HG02884 (cell line): ENCODE results near the gene SLC11A2.
"Not testable (repeated sequence)": the region's sequence is repeated elsewhere in the genome, so short reads cannot be mapped to it uniquely, and the experiment has no call there.

Experiments used
- ATAC-seq: cut with Tn5 transposase; IDR thresholded peaks from one replicate; pipeline ENCODE4 v1.9.1; 2021; ENCODE audit warnings: mild to moderate bottlenecking, moderate library complexity; ENCODE audit not compliant: unreplicated experiment

SLC11A2 gene

DNA sequence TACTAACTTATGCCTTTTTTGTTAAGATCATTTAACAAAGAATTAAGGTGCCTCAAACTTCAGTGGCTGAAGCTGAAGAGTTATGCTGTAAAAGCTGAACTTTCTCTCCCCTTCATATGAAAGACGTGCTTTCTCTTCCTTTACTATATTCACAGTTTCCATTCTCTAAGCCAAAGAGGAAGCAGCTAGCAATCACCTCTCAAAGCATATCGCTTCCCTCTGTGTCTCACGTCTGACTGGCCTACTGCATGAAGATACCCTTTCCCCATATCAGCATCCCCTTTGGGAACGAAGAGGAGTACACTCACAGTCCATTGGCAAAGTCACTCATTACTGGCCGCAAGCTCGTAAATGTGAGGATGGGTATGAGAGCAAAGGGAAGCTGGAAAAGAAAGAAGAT, 34.9 kb downstream of the SLC11A2 start:
- ATAC-seq, result no peak

DNA sequence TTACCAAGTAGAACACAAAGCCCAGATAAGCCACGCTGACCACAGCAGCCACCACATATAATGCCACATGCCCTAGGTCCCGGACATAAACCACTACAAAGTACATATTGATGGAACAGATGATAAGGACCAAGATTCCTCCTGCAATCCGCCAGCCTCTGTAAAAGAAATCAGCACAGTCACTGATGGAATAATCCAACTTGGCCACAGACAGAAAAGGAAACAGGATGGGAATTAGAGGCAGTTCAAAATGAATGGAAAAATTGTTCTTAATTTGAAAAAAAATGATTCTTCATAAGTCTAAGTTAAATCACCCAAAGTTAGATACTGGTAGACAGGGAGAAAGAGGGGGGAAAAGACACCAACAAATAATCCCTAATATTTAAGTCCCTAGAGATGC, 35.4 kb downstream of the SLC11A2 start:
- no peak for ATAC-seq

DNA sequence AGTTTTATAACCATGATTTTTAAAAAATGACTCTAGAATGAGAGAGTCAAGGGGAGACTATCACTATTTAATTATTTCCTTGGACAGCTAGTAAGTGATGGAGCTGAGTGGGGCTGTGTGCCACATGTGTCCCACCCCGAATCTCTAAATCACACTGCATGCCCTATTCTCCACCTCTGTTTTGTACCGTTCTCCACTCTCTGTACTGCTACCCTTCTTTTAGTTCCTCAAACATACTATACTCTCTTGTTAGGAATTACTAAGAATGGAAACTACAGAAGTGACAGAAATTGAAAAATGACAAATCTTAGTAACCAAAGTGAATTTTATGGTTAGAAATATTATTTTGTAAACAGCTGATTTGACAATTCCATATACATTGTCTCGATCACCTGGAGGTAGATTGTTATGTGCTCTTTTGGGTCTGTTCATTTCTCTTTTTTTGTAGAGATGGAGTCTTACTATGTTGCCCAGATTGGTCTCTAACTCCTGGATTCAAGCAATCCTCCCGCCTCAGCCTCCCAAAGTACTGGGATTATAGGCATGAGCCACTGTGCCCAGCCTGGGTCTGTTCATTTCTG, 35.9 kb downstream of the SLC11A2 start:
- ATAC-seq, result no peak

DNA sequence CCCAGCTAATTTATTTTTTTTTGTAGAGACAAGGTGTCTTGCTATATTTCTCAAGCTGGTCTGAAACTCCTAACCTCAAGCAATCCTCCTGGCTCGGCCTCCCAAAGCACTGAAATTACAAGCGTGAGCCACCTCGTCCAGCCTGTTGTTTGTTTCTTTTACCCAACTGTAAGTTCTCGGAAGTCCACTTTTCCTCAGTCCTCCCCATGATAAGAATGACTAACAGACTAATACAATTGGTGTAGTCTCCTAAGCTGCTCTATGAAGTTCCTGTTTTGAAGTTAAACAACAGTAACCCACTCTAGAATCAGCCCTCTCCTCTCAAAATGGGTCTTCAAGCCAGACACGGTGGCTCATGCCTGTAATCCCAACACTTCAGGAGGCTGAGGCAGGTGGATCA, 37.3 kb downstream of the SLC11A2 start:
- ATAC-seq, result no peak

DNA sequence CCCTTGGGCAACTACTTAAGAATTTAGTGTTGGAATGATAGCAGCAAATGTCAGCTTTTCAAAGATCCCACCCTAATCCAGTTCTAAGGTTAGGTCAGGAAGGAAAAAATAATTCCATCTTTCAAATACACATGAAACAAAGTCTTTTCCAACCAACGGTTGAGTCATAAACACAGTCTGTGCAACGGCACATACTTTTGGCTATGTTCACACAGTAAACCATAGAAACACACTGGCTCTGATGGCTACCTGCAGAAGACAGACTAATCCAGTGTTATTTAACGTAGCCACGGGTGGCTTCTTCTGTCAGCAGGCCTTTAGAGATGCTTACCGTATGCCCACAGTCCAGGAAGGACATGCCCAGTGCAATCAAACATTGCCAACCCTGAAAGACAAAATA, 38.1 kb downstream of the SLC11A2 start:
- no peak for ATAC-seq

DNA sequence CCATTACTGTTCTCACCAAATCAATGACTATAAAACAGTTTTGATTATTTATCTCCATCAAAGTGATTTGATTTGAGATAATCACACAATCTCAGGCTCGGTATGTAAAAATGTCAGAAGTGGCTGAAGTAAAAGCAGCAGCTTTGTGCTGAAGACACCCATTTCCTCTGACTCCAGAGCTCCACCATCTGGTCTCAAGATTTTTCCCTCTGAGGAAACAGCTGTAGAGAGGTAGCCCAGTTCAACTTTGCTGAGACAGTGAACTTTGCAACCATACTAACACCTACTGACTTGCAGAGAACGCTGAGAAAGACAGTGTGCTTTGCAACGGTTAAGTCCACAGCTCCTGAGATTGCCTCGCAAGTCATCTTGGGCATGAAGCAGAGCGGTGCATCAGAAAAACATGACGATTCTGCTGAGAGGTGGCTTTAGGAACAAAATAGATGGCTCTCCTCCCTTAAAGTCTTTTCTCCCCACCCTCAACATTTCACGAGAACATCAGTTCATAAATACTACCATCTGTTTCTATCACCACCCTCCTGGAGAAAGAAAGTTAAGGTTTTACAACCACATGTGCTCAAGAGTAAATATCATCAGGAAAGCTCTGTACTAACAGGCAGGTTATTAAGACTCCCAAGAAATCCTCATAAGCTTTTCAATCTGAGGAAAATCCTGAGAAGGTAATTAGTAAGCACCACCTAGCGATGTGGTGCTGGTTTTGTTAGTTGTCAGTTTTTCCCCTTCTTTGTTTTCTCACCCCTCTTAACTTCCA, 39.0 kb downstream of the SLC11A2 start:
- no peak for ATAC-seq

DNA sequence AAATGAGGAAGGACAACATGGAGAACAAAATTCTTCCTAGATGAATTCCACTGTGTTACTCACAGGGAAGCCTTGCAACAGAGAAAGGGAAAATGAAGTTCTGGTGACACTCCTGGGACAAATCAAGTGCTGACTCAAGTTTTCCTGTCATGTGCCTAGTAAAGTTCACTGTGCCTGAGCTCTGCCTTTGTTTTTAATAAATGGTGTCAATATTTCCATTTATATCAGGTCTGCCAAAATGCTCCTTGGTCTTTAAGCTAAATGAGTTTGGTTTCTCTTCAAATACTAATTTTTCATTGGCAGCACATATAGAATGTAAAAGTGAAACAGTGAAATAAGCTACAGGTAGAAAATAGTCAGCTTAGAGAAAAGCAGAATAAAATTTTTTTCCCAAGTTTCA, 40.9 kb downstream of the SLC11A2 start:
- ATAC-seq, result no peak

DNA sequence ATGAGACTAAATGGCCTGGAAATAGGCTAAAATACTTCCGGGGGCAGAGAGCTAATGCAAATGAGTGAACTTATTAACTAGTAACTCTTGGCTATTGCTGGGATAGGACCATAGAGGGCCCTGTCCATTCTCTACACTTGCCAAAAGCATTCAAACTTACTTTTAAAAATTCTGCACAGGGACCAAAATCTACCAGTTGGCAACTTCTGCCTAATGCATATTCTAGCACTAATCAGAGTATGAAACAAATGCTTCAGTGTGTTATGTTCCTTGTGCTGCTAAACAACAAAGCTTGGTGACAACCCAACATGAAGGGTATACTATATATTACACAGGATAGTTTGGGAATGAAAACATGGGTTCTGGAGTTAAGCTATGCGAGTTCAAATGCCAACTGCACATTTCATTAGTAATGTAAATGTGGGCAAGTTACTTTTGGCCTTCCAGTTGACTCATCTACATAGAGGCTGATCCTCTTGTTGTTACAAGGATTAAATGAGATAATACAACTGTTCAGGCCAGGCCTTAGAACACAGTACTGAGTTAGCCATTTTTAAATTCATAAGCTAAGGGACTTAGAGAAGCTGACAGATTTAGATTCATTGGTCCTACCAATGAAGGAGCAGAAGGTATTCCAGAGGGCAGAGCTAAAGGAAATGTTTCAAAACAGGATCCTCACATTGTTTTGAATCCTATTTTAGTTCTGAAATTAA, 41.4 kb downstream of the SLC11A2 start:
- no peak for ATAC-seq

DNA sequence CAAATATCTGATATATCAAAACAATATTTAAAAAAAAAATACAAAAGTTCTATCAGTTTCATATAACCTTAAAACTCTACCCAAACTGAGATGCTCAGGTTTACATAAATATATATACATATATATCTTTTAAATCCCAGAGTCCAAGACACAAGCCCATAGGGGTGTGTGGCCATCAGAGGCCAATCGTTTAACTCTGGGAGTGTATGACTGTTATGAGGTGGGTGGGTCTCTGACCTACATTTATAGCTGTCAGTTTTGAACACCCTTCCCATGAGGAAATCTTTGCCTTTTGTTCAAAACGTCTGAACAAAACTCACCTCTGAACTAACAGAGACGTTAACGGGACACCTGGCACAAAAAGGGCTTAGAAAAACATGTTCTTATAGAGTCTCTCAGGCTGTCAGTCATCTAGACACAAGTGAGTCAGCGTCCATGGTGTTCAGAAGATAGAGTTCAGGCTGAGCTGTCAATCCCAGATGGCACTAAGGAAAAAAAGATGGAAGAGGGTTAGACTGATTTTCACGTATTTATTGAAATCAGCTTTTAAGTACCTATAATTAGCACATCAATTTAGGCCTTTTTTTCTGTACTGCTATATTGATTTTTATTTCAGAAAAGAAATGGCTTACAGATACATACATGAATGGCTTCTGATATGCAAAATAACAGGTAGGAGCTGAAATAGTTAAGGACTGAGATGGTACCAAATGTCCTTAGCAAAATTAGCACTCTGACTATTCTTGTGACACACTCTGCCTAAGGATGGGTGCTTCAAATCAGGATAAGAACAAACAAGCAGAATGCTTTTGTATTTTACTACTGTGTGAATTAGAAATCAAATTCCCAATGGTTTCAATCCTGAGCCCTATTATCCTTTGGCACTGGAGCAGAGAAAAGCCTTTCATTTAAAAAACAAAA, 44.6 kb downstream of the SLC11A2 start:
- ATAC-seq, result no peak

DNA sequence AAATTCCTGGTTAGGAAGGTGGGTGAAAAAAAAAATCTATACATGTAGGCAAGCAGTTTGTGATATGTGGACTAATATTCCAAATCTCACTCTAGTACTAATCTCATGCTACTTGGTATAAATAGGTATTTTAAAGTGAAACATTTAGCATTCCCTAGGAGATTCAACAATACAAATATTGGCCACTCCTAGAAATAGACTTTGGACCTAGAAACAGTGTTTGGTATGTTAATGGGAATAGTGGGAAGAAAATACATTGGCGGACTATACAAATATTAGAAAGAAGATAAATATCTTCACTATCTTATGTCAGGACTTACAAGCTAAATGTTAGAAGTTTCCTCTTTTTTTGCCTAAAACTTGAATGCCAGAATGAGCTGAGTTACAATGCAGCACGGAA, 45.6 kb downstream of the SLC11A2 start:
- ATAC-seq, result no peak

DNA sequence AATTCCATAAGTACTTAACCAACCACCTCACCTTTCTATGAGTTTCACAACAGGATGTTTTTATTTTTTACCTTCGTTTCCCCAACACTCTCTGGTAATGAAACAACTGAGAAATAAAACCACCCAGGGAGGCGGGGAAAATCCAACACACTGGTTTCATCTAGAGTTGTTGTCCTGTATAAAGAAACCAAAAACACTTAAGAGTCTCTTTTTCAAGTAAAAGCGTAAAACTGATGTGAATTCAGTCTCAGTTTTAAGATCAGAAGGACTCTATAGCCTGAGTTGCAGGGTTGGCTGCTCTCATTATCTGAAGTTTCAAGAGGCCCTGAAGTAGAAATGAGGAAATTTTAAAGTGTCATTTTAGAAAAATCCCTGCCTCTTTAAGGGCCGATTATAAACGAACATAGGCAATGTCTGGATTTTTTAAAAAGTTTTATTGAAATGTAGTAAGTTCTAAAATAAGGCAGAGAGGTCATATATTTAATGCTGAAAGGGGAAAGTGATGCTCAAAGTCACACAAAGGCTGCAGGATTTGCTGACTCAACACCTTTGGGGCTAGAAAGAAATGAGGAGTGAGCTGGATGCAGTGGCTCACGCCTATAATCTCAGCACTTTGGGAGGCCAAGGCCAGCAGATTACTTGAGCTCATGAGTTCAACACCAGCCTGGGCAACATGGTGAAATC, 46.7 kb downstream of the SLC11A2 start:
- no peak for ATAC-seq

DNA sequence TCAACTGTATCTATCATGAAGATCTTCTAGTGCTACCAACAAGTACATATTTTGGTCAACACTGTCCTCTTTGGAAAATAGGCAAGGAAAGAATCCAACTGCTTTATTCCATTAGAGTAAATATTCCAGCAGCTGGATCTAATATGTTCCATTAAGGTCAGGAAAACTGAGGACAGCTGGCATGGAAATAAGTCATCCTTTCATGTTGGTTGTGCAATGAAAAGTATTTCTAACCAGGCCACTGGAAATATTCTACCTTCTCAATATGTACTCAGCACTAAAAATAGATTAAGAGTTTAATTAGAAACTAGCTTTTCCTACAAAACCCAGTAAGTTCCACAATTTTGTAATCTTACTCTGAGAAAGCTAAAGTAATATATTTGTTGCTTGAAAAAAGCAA, 54.2 kb downstream of the SLC11A2 start:
- ATAC-seq, result no peak

DNA sequence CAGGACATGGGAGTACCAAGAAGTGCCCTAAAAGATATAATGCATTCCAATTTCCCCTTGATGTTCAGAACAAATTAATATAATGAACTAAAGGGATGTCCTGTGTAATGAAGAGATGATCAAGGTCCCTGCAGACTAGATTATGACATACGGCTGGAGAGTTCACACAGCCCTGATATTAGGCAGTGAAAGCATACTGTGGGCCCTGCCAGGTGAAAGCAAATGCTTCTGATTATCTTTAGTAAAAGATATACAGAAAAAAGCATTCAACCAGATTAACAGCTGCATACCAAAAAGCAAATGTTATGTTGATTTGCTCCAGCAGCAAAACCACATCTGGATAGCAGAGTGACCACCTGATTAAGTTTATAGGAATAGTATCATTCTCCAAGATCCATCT, 61.8 kb downstream of the SLC11A2 start:
- ATAC-seq, result no peak

DNA sequence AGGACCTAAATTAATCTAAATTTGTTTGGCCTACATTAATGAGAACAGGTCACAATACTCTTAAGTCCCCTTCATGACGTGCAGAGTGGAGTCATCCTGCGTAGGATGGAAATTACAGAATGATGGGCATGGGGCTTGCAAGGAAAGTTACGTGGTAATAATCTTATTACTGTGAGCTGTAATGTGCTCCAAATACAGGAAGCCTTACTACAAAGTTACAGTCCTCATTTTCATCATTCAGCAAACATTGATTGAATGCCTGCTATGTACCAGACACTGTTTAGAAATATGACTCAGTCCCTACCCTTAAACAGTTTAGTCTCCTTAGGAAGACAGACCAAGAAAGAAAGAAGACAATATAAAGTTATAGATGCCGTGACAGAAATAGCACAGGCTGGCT, 64.5 kb downstream of the SLC11A2 start:
- ATAC-seq, result no peak

DNA sequence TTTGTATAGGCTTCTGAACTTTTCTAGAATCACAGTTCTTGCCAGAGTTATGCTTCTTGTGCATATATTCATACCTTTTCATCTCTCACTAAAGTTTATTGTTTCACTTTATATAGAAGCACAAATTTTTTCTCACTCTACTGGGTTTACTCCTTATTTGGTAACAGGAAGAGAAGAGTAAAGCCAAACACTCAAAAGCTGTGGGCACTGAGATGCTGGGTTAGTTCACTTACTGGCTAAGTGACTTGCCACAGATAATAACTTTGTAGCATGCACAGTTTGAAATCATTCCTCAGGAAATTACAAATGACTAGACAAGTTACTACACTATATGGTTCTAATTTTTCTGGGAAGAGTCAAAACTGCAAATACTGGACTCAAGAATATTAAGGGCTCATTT, 66.1 kb downstream of the SLC11A2 start:
- ATAC-seq, result no peak

DNA sequence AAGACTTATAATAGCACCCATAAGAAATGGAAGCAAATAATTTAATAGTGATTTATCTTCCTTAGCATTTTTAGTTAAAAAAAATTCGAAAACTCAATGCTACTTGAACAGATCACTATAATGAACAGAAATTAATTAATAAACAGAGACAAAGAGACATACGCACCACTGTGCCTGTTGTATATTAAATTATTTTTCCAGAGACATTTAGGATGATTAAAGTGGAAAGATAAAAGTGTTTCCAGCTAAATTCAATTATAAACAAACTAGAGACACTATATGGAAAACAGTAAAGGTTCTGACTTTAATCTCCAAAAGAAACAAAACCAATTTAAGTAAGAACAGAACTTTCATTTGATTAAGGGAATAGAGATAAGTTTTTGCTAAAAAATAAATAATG, 70.5 kb downstream of the SLC11A2 start:
- ATAC-seq, result no peak

DNA sequence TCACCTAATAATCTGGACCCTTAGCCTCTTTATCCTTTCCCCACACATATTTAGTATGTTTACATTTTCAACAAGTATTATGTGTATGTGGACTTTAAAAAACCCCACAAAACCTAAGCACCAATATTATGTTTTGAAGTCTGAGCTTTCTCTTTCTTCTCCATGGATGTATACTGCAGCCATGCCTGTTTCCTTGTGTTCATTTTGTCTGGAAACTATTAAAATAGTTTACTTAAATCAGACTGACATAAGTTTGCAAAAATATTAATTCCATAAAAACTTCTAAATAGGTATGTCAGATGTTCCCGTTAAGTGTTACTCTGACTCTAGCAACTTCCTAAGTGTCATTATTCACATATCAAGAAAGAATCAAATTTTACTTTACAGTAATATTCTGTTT, 70.9 kb downstream of the SLC11A2 start:
- no peak for ATAC-seq

DNA sequence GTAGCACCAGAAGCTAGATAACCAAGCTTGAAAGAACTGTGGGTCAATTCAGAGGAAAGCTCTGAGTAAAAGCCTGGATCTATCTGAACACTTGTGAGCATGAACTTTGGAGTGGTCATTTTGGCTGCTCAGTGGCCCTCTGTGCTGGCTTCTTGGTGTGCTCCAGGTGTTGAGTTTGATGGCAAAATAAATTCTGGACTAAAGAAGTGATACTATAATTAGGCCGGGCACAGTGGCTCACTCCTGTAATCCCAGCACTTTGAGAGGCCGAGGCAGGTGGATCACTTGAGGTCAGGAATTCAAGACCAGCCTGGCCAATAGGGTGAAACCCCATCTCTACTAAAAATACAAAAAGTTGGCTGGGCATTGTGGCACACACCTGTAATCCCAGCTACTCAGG, 71.4 kb downstream of the SLC11A2 start:
- ATAC-seq, result not testable (repeated sequence)

DNA sequence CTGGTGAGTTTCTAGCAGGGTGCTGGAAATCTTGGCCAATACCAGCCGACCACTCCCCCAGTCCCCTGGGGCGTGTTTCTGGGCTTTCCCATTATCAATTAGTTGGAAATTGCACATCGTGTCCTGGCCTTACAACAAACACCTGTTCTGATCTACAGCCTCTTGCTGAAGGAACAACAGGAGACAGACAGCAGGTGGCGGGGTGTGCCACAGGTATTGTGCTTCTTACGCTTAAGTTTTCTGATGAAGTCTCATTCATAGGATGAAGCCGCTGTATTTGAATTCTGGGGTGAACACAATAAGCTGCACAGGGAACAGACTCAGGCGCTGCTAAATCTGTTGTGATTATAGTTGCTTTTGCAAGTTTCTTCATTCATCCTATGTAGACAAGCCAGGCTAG, 73.1 kb downstream of the SLC11A2 start:
- no peak for ATAC-seq

DNA sequence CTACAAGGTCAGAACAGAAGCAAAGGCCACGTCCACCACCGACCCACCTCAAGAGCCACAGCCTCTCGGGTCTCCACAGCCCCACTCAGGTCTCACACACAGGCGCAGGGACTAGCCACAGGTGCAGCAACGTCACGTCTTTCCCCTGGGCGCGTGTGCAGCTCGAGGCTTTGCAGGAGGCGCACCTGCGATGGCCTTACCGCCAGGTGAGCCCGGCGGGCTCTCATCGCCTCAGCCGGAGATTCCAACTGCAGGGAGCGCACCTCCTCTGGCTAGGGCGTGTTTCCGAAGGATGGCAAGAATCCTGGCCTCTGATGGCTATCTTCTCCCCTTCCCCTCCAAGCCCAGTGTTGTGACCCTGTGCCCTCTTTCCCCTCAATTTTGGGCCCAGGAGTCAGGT, 73.7 kb downstream of the SLC11A2 start, which contains the start of gene HIGD1C:
Gene HIGD1C, plus strand, starts transcription at position 35 of the 400 bp plus-strand sequence. CDS start 1,455 bp downstream, outside the sequence.
- ATAC-seq, result no peak
